ENCODE measurements around the gene LYRM2.
"Not testable (repeated sequence)": the region's sequence is repeated elsewhere in the genome, so short reads cannot be mapped to it uniquely, and the experiment has no call there.

LYRM2 gene

GRCh38 chr6:89644864-89645263 lies 6.3 kb upstream of the LYRM2 start:
- no peak for DNase-seq

- no peak for DNase-seq
Measured at GRCh38 chr6:89643406-89643805, 4.9 kb upstream of the LYRM2 start.

- no peak for DNase-seq
Measured at GRCh38 chr6:89642956-89643355, 4.4 kb upstream of the LYRM2 start.

- DNase-seq = not testable (repeated sequence)
Measured at GRCh38 chr6:89641581-89641980, 3.0 kb upstream of the LYRM2 start.

GRCh38 chr6:89640804-89641203 lies 2.3 kb upstream of the LYRM2 start:
- DNase-seq = no peak

GRCh38 chr6:89637960-89638319 lies 607 bp downstream of the LYRM2 start:
- no peak for DNase-seq

- DNase-seq = not testable (repeated sequence)
Measured at GRCh38 chr6:89636412-89636811, 2.1 kb downstream of the LYRM2 start.

GRCh38 chr6:89630488-89630887 lies 8.1 kb downstream of the LYRM2 start:
- DNase-seq = no peak

- no peak for DNase-seq
Measured at GRCh38 chr6:89623749-89624148, 14.8 kb downstream of the LYRM2 start.

- no peak for DNase-seq
Measured at GRCh38 chr6:89619567-89619966, 19.0 kb downstream of the LYRM2 start.

- DNase-seq = no peak
Measured at GRCh38 chr6:89618026-89618425, 20.5 kb downstream of the LYRM2 start.

GRCh38 chr6:89616531-89616930 lies 22.0 kb downstream of the LYRM2 start:
- DNase-seq = no peak

GRCh38 chr6:89615882-89616281 lies 22.7 kb downstream of the LYRM2 start:
- no peak for DNase-seq

GRCh38 chr6:89613790-89614189 lies 24.8 kb downstream of the LYRM2 start:
- no peak for DNase-seq

- no peak for DNase-seq
Measured at GRCh38 chr6:89612121-89612520, 26.4 kb downstream of the LYRM2 start.

GRCh38 chr6:89611666-89612065 lies 26.9 kb downstream of the LYRM2 start:
- DNase-seq = no peak

GRCh38 chr6:89610149-89610642 lies 28.4 kb downstream of the LYRM2 start:
- DNase-seq = no peak

- no peak for DNase-seq
Measured at GRCh38 chr6:89605861-89606260, 32.7 kb downstream of the LYRM2 start.

- no peak for DNase-seq
Measured at GRCh38 chr6:89604653-89605052, 33.9 kb downstream of the LYRM2 start.

- no peak for DNase-seq
Measured at GRCh38 chr6:89602166-89602565, 36.4 kb downstream of the LYRM2 start.

- no peak for DNase-seq
Measured at GRCh38 chr6:89599727-89600126, 38.8 kb downstream of the LYRM2 start.

GRCh38 chr6:89597988-89598387 lies 40.6 kb downstream of the LYRM2 start:
- no peak for DNase-seq

- no peak for DNase-seq
Measured at GRCh38 chr6:89597372-89597771, 41.2 kb downstream of the LYRM2 start.

- DNase-seq = no peak
Measured at GRCh38 chr6:89596484-89596883, 42.1 kb downstream of the LYRM2 start.

- no peak for DNase-seq
Measured at GRCh38 chr6:89596056-89596455, 42.5 kb downstream of the LYRM2 start.

GRCh38 chr6:89591745-89592144 lies 46.8 kb downstream of the LYRM2 start:
- no peak for DNase-seq

Data from NCI-H2227 treated with DMSO at 0.1 percent for 48 hours (cell line).